Caco-2 (cell line): ENCODE results near the gene RAET1L. TPM values are rescaled to one million over a fixed set of nuclear protein-coding genes. Genes with fewer than 3 reads are reported as not detected.

Experiments
- BruUV-seq: library from RNA; stranded (reverse); fragments of 400-500 nt; replicated peaks from 2 replicates; lab custom pipeline; 2021; lab: Mats Ljungman, UMichigan
- CTCF ChIA-PET: fragments of 300-600 bp; sonication (Branson Sonifier 250); formaldehyde crosslinking; loops from one replicate; lab custom pipeline; 2022; ENCODE audit warnings: antibody characterized with exemption; lab: Charles Lee
- POLR2A ChIA-PET: fragments of 300-600 bp; sonication (Branson Sonifier 250); formaldehyde crosslinking; loops from one replicate; lab custom pipeline; 2022; ENCODE audit warnings: antibody characterized with exemption; lab: Charles Lee
- DNase-seq, 2 experiments: peaks; one replicate each; pipeline versions ENCODE4 v3.0.0 to v3.0.0-alpha.2; 2020 to 2022
- H3K27me3 ChIP-seq: replicated peaks from 2 replicates; pipeline ENCODE4 v1.6.0; 2011; ENCODE audit warnings: low read length; ENCODE audit not compliant: control insufficient read depth, insufficient read depth
- H3K36me3 ChIP-seq: 2 replicates; pipeline ENCODE4 v1.5.1; 2011; ENCODE audit warnings: low read length; ENCODE audit not compliant: control insufficient read depth, insufficient read depth
- H3K4me1 ChIP-seq: fragments of 250-450 bp; sonication (Bioruptor Pico); 2 replicates; pipeline ENCODE4 v1.5.1; 2020; ENCODE audit warnings: mild to moderate bottlenecking
- H3K4me3 ChIP-seq: 2 replicates; pipeline ENCODE4 v1.5.1; 2011; ENCODE audit warnings: low read depth, mild to moderate bottlenecking, control low read depth, low read length
- H3K9me3 ChIP-seq: fragments of 250-450 bp; sonication (Bioruptor Pico); 2 replicates; pipeline ENCODE4 v1.5.1; 2020; ENCODE audit warnings: mild to moderate bottlenecking, moderate library complexity
- H3K27ac Mint-ChIP-seq: one replicate; pipeline ENCODE4 v1.8.0; 2022; ENCODE audit warnings: mixed read lengths; ENCODE audit not compliant: unreplicated experiment
- H3K27me3 Mint-ChIP-seq: one replicate; pipeline ENCODE4 v1.8.0; 2022; ENCODE audit warnings: mixed read lengths; ENCODE audit not compliant: insufficient read depth, unreplicated experiment
- H3K36me3 Mint-ChIP-seq: one replicate; pipeline ENCODE4 v1.8.0; 2022; ENCODE audit warnings: mild to moderate bottlenecking, mixed read lengths; ENCODE audit not compliant: insufficient read depth, unreplicated experiment
- H3K4me1 Mint-ChIP-seq: one replicate; pipeline ENCODE4 v1.8.0; 2022; ENCODE audit warnings: low read depth, mixed read lengths; ENCODE audit not compliant: unreplicated experiment
- H3K4me3 Mint-ChIP-seq: one replicate; pipeline ENCODE4 v1.8.0; 2022; ENCODE audit warnings: mild to moderate bottlenecking, moderate library complexity, mixed read lengths; ENCODE audit not compliant: unreplicated experiment
- H3K9me3 Mint-ChIP-seq: one replicate; pipeline ENCODE4 v1.8.0; 2022; ENCODE audit warnings: mixed read lengths; ENCODE audit not compliant: unreplicated experiment
- intact Hi-C: fragments of 100-400 bp; cut with micrococcal nuclease; formaldehyde crosslinking; loops from one replicate; pipeline ENCODE4 v1.10.0; 2022; ENCODE audit not compliant: unreplicated experiment
- total RNA-seq: library from RNA; stranded (reverse); gene quantifications from 2 replicates; pipeline ENCODE4 v1.2.3, GENCODE V29; 2022
- TF ChIP-seq, protein P1 (sequence below), 2 experiments: fragments of 200-600 bp in 1 of 2; IDR thresholded peaks; 1 replicate in 1 of 2; 2 replicates in 1 of 2; pipeline versions ENCODE4 v1.5.1 to v1.8.0; 2011 to 2022; ENCODE audit warnings: antibody characterized with exemption in 1 of 2, control low read depth in 1 of 2, inconsistent platforms in 1 of 2, low read depth in 1 of 2, low read length in 1 of 2, mild to moderate bottlenecking in 1 of 2, moderate library complexity in 1 of 2; ENCODE audit not compliant: insufficient read depth in 1 of 2, severe bottlenecking in 1 of 2, unreplicated experiment in 1 of 2

RAET1L gene
- total RNA-seq, 1 experiment from 2014 or later = not detected

DNA sequence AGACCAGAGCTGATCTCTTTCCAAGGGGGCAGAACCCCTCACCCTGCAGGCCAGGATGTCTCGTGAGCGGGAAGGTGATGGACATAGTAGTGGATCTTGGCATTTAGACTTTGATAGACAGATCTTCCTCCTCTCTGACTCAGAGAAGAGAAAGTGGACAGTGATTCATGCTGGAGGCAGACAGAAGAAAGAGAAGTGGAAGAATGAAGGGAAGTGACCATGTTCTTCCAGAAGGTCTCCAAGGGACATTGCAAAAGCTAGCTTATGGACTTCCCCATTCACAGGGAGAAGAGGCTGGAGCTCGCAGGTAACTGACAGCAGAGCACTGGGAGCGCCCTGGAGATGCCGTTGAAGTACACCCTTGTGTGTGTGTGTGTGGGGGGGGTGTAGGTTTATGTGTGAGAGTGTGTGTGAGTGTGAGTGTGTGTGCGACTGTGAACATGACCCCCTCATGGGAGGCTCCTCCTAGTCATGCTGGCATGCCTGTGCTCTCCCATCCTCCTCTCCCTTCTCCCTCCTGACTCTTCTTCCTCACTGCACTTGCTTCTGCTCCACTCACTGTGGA is 8.0 kb upstream of the RAET1L start:
- no peaks in the 10 kb centered on the region for H3K9me3 ChIP-seq
- intact Hi-C loops = no loop called here
- no peak overlapping the region for H3K4me3 Mint-ChIP-seq
- H3K4me1 ChIP-seq = no peaks in the 10 kb centered on the region
- no TSS peak for BruUV-seq
- no peak for DNase-seq
- H3K27me3 Mint-ChIP-seq = peaks cover 29% of the 10 kb centered on the region
- no peak overlapping the region for H3K27ac Mint-ChIP-seq
- TF ChIP-seq, protein P1, sequence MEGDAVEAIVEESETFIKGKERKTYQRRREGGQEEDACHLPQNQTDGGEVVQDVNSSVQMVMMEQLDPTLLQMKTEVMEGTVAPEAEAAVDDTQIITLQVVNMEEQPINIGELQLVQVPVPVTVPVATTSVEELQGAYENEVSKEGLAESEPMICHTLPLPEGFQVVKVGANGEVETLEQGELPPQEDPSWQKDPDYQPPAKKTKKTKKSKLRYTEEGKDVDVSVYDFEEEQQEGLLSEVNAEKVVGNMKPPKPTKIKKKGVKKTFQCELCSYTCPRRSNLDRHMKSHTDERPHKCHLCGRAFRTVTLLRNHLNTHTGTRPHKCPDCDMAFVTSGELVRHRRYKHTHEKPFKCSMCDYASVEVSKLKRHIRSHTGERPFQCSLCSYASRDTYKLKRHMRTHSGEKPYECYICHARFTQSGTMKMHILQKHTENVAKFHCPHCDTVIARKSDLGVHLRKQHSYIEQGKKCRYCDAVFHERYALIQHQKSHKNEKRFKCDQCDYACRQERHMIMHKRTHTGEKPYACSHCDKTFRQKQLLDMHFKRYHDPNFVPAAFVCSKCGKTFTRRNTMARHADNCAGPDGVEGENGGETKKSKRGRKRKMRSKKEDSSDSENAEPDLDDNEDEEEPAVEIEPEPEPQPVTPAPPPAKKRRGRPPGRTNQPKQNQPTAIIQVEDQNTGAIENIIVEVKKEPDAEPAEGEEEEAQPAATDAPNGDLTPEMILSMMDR (IDR thresholded peaks at IDR 0.05; ENCODE audit: insufficient read depth in 1 of 2, low read depth in 1 of 2, low read length in 1 of 2, severe bottlenecking in 1 of 2, unreplicated experiment in 1 of 2) = no peak
- H3K9me3 Mint-ChIP-seq = no peaks in the 10 kb centered on the region
- peaks cover 1% of the 10 kb centered on the region; the same call in 1 of the 2 replicates for H3K27me3 ChIP-seq
- H3K36me3 Mint-ChIP-seq = no peaks in the 10 kb centered on the region
- H3K36me3 ChIP-seq = no peaks in the 10 kb centered on the region
- POLR2A ChIA-PET = no interaction called here
- no peak overlapping the region for H3K4me3 ChIP-seq
- H3K4me1 Mint-ChIP-seq = peaks cover 6% of the 10 kb centered on the region
- CTCF ChIA-PET = no interaction called here

GRCh38 chr6:150032598-150032997 is 7.3 kb upstream of the RAET1L start:
- Mint-ChIP-seq H3K27me3 (peaks cover 29% of the 10 kb centered on the region), H3K4me3 (no peak overlapping the region), H3K4me1 (peaks cover 6% of the 10 kb centered on the region), H3K9me3 (no peaks in the 10 kb centered on the region), H3K27ac (no peak overlapping the region), H3K36me3 (no peaks in the 10 kb centered on the region)
- Histone ChIP-seq H3K9me3 (no peaks in the 10 kb centered on the region), H3K4me3 (no peak overlapping the region), H3K27me3 (no peaks in the 10 kb centered on the region; the same call in 1 of the 2 replicates), H3K36me3 (no peaks in the 10 kb centered on the region), H3K4me1 (no peaks in the 10 kb centered on the region)
- intact Hi-C loops = no loop called here
- TF ChIP-seq, protein P1 (IDR thresholded peaks at IDR 0.05; ENCODE audit: insufficient read depth in 1 of 2, low read depth in 1 of 2, low read length in 1 of 2, severe bottlenecking in 1 of 2, unreplicated experiment in 1 of 2) = no peak
- POLR2A ChIA-PET = no interaction called here
- DNase-seq = no peak
- BruUV-seq = no TSS peak
- CTCF ChIA-PET = no interaction called here

DNA sequence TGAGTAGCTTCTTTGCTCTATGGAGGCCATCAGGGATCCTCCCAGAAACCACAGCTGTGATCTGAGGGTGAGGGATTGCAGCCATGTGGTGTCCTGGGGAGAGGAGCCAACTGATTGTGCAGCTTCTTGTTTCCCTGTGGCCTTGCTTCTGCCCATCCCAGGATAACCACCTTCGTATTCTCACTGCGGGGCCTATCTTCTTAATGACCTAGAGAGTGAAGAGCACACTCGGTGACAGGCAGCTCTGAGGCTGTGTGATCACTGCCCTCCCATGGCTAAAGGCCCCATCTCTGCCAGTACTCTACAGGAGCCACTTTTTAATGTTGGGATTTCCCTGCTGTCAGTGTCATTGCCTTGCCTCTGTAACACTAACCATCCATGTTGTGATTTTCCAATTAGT is 5.3 kb upstream of the RAET1L start:
- Mint-ChIP-seq H3K27ac (no peak overlapping the region), H3K9me3 (no peaks in the 10 kb centered on the region), H3K27me3 (peaks cover 22% of the 10 kb centered on the region), H3K4me1 (no peaks in the 10 kb centered on the region), H3K36me3 (no peaks in the 10 kb centered on the region), H3K4me3 (no peak overlapping the region)
- no peaks in the 10 kb centered on the region for H3K4me1 ChIP-seq
- ChIA-PET POLR2A (no interaction called here), CTCF (no interaction called here)
- intact Hi-C loops = no loop called here
- no TSS peak for BruUV-seq
- TF ChIP-seq, protein P1 (IDR thresholded peaks at IDR 0.05; ENCODE audit: insufficient read depth in 1 of 2, low read depth in 1 of 2, low read length in 1 of 2, severe bottlenecking in 1 of 2, unreplicated experiment in 1 of 2) = no peak
- H3K9me3 ChIP-seq = no peaks in the 10 kb centered on the region
- DNase-seq = no peak
- H3K4me3 ChIP-seq = no peak overlapping the region
- no peaks in the 10 kb centered on the region for H3K36me3 ChIP-seq
- no peaks in the 10 kb centered on the region for H3K27me3 ChIP-seq
